Fibroblast of lung (primary cell): ENCODE measurements around the gene LRIT3.

Experiments
- EZH2 ChIP-seq: IDR thresholded peaks from 2 replicates; pipeline ENCODE4 v1.5.1; 2012; ENCODE audit warnings: low read length, control low read depth, mild to moderate bottlenecking; ENCODE audit errors: missing control alignments
- TF ChIP-seq, protein P1 (sequence below), 2 donors: IDR thresholded peaks in 1 of 2; conservative IDR thresholded peaks in 1 of 2; 1 replicate in 1 of 2; 2 replicates in 1 of 2; pipeline ENCODE4 v1.5.1; 2011 to 2012; ENCODE audit warnings: low read length in 2 of 2, control low read depth in 1 of 2, inconsistent platforms in 1 of 2, low read depth in 1 of 2, mild to moderate bottlenecking in 1 of 2

- TF ChIP-seq, protein P1, sequence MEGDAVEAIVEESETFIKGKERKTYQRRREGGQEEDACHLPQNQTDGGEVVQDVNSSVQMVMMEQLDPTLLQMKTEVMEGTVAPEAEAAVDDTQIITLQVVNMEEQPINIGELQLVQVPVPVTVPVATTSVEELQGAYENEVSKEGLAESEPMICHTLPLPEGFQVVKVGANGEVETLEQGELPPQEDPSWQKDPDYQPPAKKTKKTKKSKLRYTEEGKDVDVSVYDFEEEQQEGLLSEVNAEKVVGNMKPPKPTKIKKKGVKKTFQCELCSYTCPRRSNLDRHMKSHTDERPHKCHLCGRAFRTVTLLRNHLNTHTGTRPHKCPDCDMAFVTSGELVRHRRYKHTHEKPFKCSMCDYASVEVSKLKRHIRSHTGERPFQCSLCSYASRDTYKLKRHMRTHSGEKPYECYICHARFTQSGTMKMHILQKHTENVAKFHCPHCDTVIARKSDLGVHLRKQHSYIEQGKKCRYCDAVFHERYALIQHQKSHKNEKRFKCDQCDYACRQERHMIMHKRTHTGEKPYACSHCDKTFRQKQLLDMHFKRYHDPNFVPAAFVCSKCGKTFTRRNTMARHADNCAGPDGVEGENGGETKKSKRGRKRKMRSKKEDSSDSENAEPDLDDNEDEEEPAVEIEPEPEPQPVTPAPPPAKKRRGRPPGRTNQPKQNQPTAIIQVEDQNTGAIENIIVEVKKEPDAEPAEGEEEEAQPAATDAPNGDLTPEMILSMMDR (conservative IDR thresholded peaks at IDR 0.05 in 1 of 2, IDR thresholded peaks at IDR 0.05 in 1 of 2; ENCODE audit: low read depth in 1 of 2, low read length in 2 of 2), result no peak
- TF ChIP-seq EZH2, result no peak
Measured at GRCh38 chr4:109902559-109903251, 54.8 kb downstream of the LRIT3 start.
